Measurements from ENCODE around the gene DNAAF1.
"Not testable (repeated sequence)": the region's sequence is repeated elsewhere in the genome, so short reads cannot be mapped to it uniquely, and the experiment has no call there.

DNAAF1 gene

GRCh38 chr16:84197466-84198128, 52.5 kb downstream of the DNAAF1 start:
- Histone ChIP-seq H3K4me3 (ENCODE audit: low read depth, low read length) (no peak overlapping the region), H3K9me3 (ENCODE audit: control insufficient read depth, insufficient read depth, low read depth, low read length) (no peaks in the 10 kb centered on the region), H3K9ac (ENCODE audit: low read length) (no peak overlapping the region), H3K4me1 (ENCODE audit: control insufficient read depth, insufficient read depth, low read length) (peaks cover 8% of the 10 kb centered on the region; the same call in 1 of the 2 replicates), H3K27ac (ENCODE audit: low read depth, low read length) (no peak overlapping the region), H3K36me3 (ENCODE audit: control insufficient read depth, insufficient read depth, low read length) (no peaks in the 10 kb centered on the region), H3K27me3 (ENCODE audit: control insufficient read depth, insufficient read depth, low read length) (no peaks in the 10 kb centered on the region)

DNA sequence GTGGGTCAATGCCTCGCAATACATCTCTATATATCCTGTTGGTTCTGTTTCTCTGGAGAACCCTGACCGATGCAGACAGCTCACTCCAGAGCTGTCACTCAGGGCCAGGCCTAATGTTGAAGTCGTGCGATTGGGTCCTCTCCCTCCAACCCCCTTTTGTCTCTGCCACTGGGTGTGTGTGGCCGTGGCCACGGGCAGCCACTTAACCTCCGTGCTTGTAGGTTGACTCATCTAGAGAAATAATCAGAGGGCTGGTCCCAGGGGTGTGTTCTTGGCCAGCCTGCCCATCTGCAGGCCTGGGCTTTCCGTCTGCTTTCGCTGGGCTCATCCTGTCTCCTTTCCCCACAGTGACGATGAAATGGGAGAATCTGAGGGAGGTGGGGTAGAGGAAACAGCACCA, 53.3 kb downstream of the DNAAF1 start:
- H3K27ac ChIP-seq (ENCODE audit: low read depth, low read length): no peak overlapping the region
- no peaks in the 10 kb centered on the region for H3K36me3 ChIP-seq (ENCODE audit: control insufficient read depth, insufficient read depth, low read length)
- no peak overlapping the region for H3K9ac ChIP-seq (ENCODE audit: low read length)
- H3K9me3 ChIP-seq (ENCODE audit: control insufficient read depth, insufficient read depth, low read depth, low read length): no peaks in the 10 kb centered on the region
- H3K27me3 ChIP-seq (ENCODE audit: control insufficient read depth, insufficient read depth, low read length): no peaks in the 10 kb centered on the region
- H3K4me3 ChIP-seq (ENCODE audit: low read depth, low read length): no peak overlapping the region
- peaks cover 8% of the 10 kb centered on the region; the same call in 1 of the 2 replicates for H3K4me1 ChIP-seq (ENCODE audit: control insufficient read depth, insufficient read depth, low read length)

- H3K4me1 ChIP-seq (ENCODE audit: control insufficient read depth, insufficient read depth, low read length): peaks cover 8% of the 10 kb centered on the region; the same call in 1 of the 2 replicates
- H3K36me3 ChIP-seq (ENCODE audit: control insufficient read depth, insufficient read depth, low read length): no peaks in the 10 kb centered on the region
- H3K27ac ChIP-seq (ENCODE audit: low read depth, low read length): no peak overlapping the region
- H3K4me3 ChIP-seq (ENCODE audit: low read depth, low read length): no peak overlapping the region
- H3K9me3 ChIP-seq (ENCODE audit: control insufficient read depth, insufficient read depth, low read depth, low read length): no peaks in the 10 kb centered on the region
- H3K27me3 ChIP-seq (ENCODE audit: control insufficient read depth, insufficient read depth, low read length): no peaks in the 10 kb centered on the region
- H3K9ac ChIP-seq (ENCODE audit: low read length): no peak overlapping the region
Observed at GRCh38 chr16:84199097-84199496, 54.0 kb downstream of the DNAAF1 start.

GRCh38 chr16:84199861-84200260, 54.8 kb downstream of the DNAAF1 start:
- Histone ChIP-seq H3K9ac (ENCODE audit: low read length) (no peak overlapping the region), H3K27me3 (ENCODE audit: control insufficient read depth, insufficient read depth, low read length) (no peaks in the 10 kb centered on the region), H3K4me3 (ENCODE audit: low read depth, low read length) (no peak overlapping the region), H3K27ac (ENCODE audit: low read depth, low read length) (no peak overlapping the region), H3K36me3 (ENCODE audit: control insufficient read depth, insufficient read depth, low read length) (no peaks in the 10 kb centered on the region), H3K4me1 (ENCODE audit: control insufficient read depth, insufficient read depth, low read length) (peaks cover 3% of the 10 kb centered on the region; the same call in 1 of the 2 replicates), H3K9me3 (ENCODE audit: control insufficient read depth, insufficient read depth, low read depth, low read length) (no peaks in the 10 kb centered on the region)

DNA sequence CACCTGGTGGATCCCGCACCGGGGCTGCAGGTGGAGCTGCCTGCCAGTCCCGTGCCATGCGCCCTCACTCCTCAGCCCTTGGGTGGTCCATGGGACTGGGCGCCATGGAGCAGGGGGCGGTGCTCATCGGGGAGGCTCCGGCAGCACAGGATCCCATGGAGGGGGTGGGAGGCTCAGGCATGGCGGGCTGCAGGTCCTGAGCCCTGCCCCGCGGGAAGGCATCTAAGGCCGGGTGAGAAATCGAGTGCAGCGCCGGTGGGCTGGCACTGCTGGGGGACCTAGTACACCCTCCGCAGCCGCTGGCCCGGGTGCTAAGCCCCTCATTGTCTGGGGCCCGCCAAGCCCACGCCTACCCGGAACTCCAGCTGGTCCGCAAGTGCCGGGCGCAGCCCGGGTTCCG, 59.4 kb downstream of the DNAAF1 start:
- not testable (repeated sequence) for H3K36me3 ChIP-seq (ENCODE audit: control insufficient read depth, insufficient read depth, low read length); H3K27me3 ChIP-seq (ENCODE audit: control insufficient read depth, insufficient read depth, low read length); H3K9me3 ChIP-seq (ENCODE audit: control insufficient read depth, insufficient read depth, low read depth, low read length); H3K27ac ChIP-seq (ENCODE audit: low read depth, low read length); H3K4me3 ChIP-seq (ENCODE audit: low read depth, low read length); H3K9ac ChIP-seq (ENCODE audit: low read length); H3K4me1 ChIP-seq (ENCODE audit: control insufficient read depth, insufficient read depth, low read length)

GRCh38 chr16:84205123-84205522, 60.0 kb downstream of the DNAAF1 start:
- not testable (repeated sequence) for H3K9ac ChIP-seq (ENCODE audit: low read length); H3K4me3 ChIP-seq (ENCODE audit: low read depth, low read length); H3K27me3 ChIP-seq (ENCODE audit: control insufficient read depth, insufficient read depth, low read length); H3K36me3 ChIP-seq (ENCODE audit: control insufficient read depth, insufficient read depth, low read length); H3K4me1 ChIP-seq (ENCODE audit: control insufficient read depth, insufficient read depth, low read length); H3K27ac ChIP-seq (ENCODE audit: low read depth, low read length); H3K9me3 ChIP-seq (ENCODE audit: control insufficient read depth, insufficient read depth, low read depth, low read length)

GRCh38 chr16:84205976-84206691, 61.0 kb downstream of the DNAAF1 start:
- Histone ChIP-seq H3K36me3 (ENCODE audit: control insufficient read depth, insufficient read depth, low read length) (no peaks in the 10 kb centered on the region), H3K9ac (ENCODE audit: low read length) (no peak overlapping the region), H3K4me1 (ENCODE audit: control insufficient read depth, insufficient read depth, low read length) (peaks cover 6% of the 10 kb centered on the region; the same call in 1 of the 2 replicates), H3K4me3 (ENCODE audit: low read depth, low read length) (no peak overlapping the region), H3K9me3 (ENCODE audit: control insufficient read depth, insufficient read depth, low read depth, low read length) (no peaks in the 10 kb centered on the region), H3K27ac (ENCODE audit: low read depth, low read length) (no peak overlapping the region), H3K27me3 (ENCODE audit: control insufficient read depth, insufficient read depth, low read length) (no peaks in the 10 kb centered on the region)

DNA sequence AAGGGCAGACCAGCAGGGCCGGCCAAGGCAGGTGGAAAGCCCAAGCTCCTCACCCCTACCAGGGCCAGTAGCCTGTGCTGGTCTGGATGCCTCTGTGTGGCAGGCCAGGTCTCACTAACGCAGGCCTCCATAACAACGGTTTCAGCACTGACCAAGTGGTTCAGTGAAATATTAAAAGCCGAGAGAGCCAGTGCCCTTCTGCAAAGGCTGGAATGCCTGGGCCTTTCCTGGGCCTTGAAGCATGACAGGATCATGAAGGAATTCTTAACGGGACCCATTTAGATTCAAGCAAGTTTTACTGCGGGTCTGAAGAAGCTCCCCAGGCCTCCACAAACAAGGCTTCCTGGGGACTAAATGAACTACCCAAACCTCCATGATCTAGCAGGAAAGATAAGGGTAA, 62.1 kb downstream of the DNAAF1 start:
- Histone ChIP-seq H3K9me3 (ENCODE audit: control insufficient read depth, insufficient read depth, low read depth, low read length) (no peaks in the 10 kb centered on the region), H3K4me3 (ENCODE audit: low read depth, low read length) (no peak overlapping the region), H3K27me3 (ENCODE audit: control insufficient read depth, insufficient read depth, low read length) (no peaks in the 10 kb centered on the region), H3K9ac (ENCODE audit: low read length) (no peak overlapping the region), H3K4me1 (ENCODE audit: control insufficient read depth, insufficient read depth, low read length) (peaks cover 6% of the 10 kb centered on the region; the same call in 1 of the 2 replicates), H3K36me3 (ENCODE audit: control insufficient read depth, insufficient read depth, low read length) (no peaks in the 10 kb centered on the region), H3K27ac (ENCODE audit: low read depth, low read length) (no peak overlapping the region)

- Histone ChIP-seq H3K4me1 (ENCODE audit: control insufficient read depth, insufficient read depth, low read length) (peaks cover 6% of the 10 kb centered on the region; the same call in 1 of the 2 replicates), H3K9me3 (ENCODE audit: control insufficient read depth, insufficient read depth, low read depth, low read length) (no peaks in the 10 kb centered on the region), H3K36me3 (ENCODE audit: control insufficient read depth, insufficient read depth, low read length) (no peaks in the 10 kb centered on the region), H3K27me3 (ENCODE audit: control insufficient read depth, insufficient read depth, low read length) (no peaks in the 10 kb centered on the region), H3K9ac (ENCODE audit: low read length) (no peak overlapping the region), H3K27ac (ENCODE audit: low read depth, low read length) (no peak overlapping the region), H3K4me3 (ENCODE audit: low read depth, low read length) (no peak overlapping the region)
Observed at GRCh38 chr16:84207879-84208278, 62.8 kb downstream of the DNAAF1 start.

DNA sequence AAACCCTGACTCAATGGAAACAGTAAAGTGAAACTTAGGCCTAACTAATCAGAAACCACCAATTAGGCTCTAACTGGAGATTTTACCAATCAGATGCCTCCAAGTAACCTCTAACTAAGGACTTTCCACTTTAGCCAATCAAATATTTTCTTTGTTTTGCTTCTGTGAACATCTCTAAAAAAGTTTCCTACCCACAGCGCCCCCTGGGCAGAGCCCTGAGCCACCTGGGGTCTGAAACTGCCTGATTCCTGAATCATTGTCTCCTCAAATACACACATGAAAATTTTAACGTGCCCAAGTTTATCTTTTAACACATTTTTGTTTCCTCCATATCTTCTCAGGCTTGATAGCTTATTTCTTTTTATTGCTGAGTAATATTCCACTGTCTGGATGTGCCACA, 64.9 kb downstream of the DNAAF1 start:
- H3K9me3 ChIP-seq (ENCODE audit: control insufficient read depth, insufficient read depth, low read depth, low read length): no peaks in the 10 kb centered on the region
- H3K36me3 ChIP-seq (ENCODE audit: control insufficient read depth, insufficient read depth, low read length): no peaks in the 10 kb centered on the region
- no peak overlapping the region for H3K9ac ChIP-seq (ENCODE audit: low read length)
- H3K4me1 ChIP-seq (ENCODE audit: control insufficient read depth, insufficient read depth, low read length): peaks cover 6% of the 10 kb centered on the region; the same call in 1 of the 2 replicates
- no peaks in the 10 kb centered on the region for H3K27me3 ChIP-seq (ENCODE audit: control insufficient read depth, insufficient read depth, low read length)
- no peak overlapping the region for H3K27ac ChIP-seq (ENCODE audit: low read depth, low read length)
- no peak overlapping the region for H3K4me3 ChIP-seq (ENCODE audit: low read depth, low read length)

- no peaks in the 10 kb centered on the region for H3K9me3 ChIP-seq (ENCODE audit: control insufficient read depth, insufficient read depth, low read depth, low read length)
- no peak overlapping the region for H3K9ac ChIP-seq (ENCODE audit: low read length)
- peaks cover 6% of the 10 kb centered on the region; the same call in 1 of the 2 replicates for H3K4me1 ChIP-seq (ENCODE audit: control insufficient read depth, insufficient read depth, low read length)
- no peak overlapping the region for H3K27ac ChIP-seq (ENCODE audit: low read depth, low read length)
- no peaks in the 10 kb centered on the region for H3K36me3 ChIP-seq (ENCODE audit: control insufficient read depth, insufficient read depth, low read length)
- no peak overlapping the region for H3K4me3 ChIP-seq (ENCODE audit: low read depth, low read length)
- no peaks in the 10 kb centered on the region for H3K27me3 ChIP-seq (ENCODE audit: control insufficient read depth, insufficient read depth, low read length)
Observed at GRCh38 chr16:84212154-84212553, 67.0 kb downstream of the DNAAF1 start.
